ENCODE data around the gene TRIM3.

TRIM3 gene

GRCh38 chr11:6480299-6480914, 6.7 kb upstream of the TRIM3 start:
- DNase-seq (ENCODE audit: low read depth): peak; percentile 39

GRCh38 chr11:6476571-6476970, 2.8 kb upstream of the TRIM3 start:
- no peak for DNase-seq (ENCODE audit: low read depth)

GRCh38 chr11:6475936-6476335, 2.2 kb upstream of the TRIM3 start:
- no peak for DNase-seq (ENCODE audit: low read depth)

- peak; percentile 21 for DNase-seq (ENCODE audit: low read depth)
Observed at GRCh38 chr11:6474806-6475500, 1.2 kb upstream of the TRIM3 start.

GRCh38 chr11:6474413-6474792, 662 bp upstream of the TRIM3 start:
- DNase-seq (ENCODE audit: low read depth): no peak

- DNase-seq (ENCODE audit: low read depth): no peak
Observed at GRCh38 chr11:6472934-6473333, 807 bp downstream of the TRIM3 start.

GRCh38 chr11:6469599-6469998, 4.1 kb downstream of the TRIM3 start:
- DNase-seq (ENCODE audit: low read depth): no peak

- peak; percentile 90 for DNase-seq (ENCODE audit: low read depth)
Observed at GRCh38 chr11:6468712-6469495, 4.8 kb downstream of the TRIM3 start.

GRCh38 chr11:6459099-6459450, 14.7 kb downstream of the TRIM3 start:
- DNase-seq (ENCODE audit: low read depth): no peak

GRCh38 chr11:6458352-6459098, 15.2 kb downstream of the TRIM3 start:
- no peak for DNase-seq (ENCODE audit: low read depth)

GRCh38 chr11:6457581-6458320, 16.0 kb downstream of the TRIM3 start:
- no peak for DNase-seq (ENCODE audit: low read depth)

- DNase-seq (ENCODE audit: low read depth): no peak
Observed at GRCh38 chr11:6456361-6457073, 17.2 kb downstream of the TRIM3 start.

GRCh38 chr11:6455070-6455469, 18.7 kb downstream of the TRIM3 start:
- DNase-seq (ENCODE audit: low read depth): no peak

GRCh38 chr11:6453152-6453551, 20.6 kb downstream of the TRIM3 start:
- DNase-seq (ENCODE audit: low read depth): no peak

- no peak for DNase-seq (ENCODE audit: low read depth)
Observed at GRCh38 chr11:6452219-6452618, 21.5 kb downstream of the TRIM3 start.

GRCh38 chr11:6448574-6448973, 25.2 kb downstream of the TRIM3 start:
- no peak for DNase-seq (ENCODE audit: low read depth)

- DNase-seq (ENCODE audit: low read depth): peak; percentile 68
Observed at GRCh38 chr11:6443269-6444003, 30.3 kb downstream of the TRIM3 start.

GRCh38 chr11:6442441-6442840, 31.3 kb downstream of the TRIM3 start:
- no peak for DNase-seq (ENCODE audit: low read depth)

GRCh38 chr11:6440906-6441358, 32.8 kb downstream of the TRIM3 start, which contains the start of gene HPX:
Gene HPX (minus strand): TSS chr11:6440987. CDS start chr11:6440963, 24 bp downstream.
- no peak for DNase-seq (ENCODE audit: low read depth)

- DNase-seq (ENCODE audit: low read depth): peak; percentile 68
Observed at GRCh38 chr11:6438979-6439571, 34.7 kb downstream of the TRIM3 start.
